Measurements from ENCODE around the gene FBXO10. TPM values are rescaled to one million over a fixed set of nuclear protein-coding genes. Genes with fewer than 3 reads are reported as not detected.
"Not testable (repeated sequence)": the region's sequence is repeated elsewhere in the genome, so short reads cannot be mapped to it uniquely, and the experiment has no call there.

Gene FBXO10
- total RNA-seq, 4 donors from 2014 or later = 5.1 to 10.5 (median 7.2) TPM

DNA sequence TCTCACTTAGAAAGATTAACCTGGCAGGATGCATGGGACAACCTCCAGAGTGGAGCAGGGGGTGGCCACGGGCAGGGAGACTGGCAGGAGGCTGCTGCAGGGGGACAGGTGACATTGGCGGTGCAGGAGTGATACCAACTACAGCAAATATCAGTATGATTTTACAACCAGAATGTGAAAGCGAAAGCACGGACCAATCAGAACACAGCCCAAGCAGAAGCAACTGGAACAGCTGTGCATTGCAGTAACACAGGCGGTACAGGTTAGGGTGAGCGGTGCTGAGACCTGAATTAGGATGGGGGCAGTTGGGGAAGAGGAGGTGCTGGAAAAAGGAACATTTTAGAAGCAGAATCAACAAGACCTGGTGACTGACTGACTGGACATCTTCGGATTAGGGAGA is 61.2 kb downstream of the FBXO10 start:
- no peak for TF ChIP-seq POLR2AphosphoS5 (IDR thresholded peaks at IDR 0.05)
- ATAC-seq = no peak
- Histone ChIP-seq H3K27ac (no peak overlapping the region), H3K4me3 (no peak overlapping the region), H3K9me3 (no peaks in the 10 kb centered on the region), H3K27me3 (no peaks in the 10 kb centered on the region), H3K4me1 (no peaks in the 10 kb centered on the region), H3K36me3 (peaks cover 0 to 91% of the 10 kb centered on the region in 2 donors)
- 88 to 93% methylated on average over 6 to 7 of the region's 7 CpGs for WGBS, 2 donors (ENCODE audit: low coverage in 1 of 2)

- not testable (repeated sequence) for H3K27me3 ChIP-seq, H3K4me3 ChIP-seq, ATAC-seq, H3K9me3 ChIP-seq, H3K4me1 ChIP-seq, H3K27ac ChIP-seq
- 96 to 100% methylated on average over 10 of the region's 10 CpGs for WGBS, 2 donors (ENCODE audit: low coverage in 1 of 2)
- H3K36me3 ChIP-seq = peaks cover 0 to 85% of the 10 kb centered on the region in 2 donors
Observed at GRCh38 chr9:37514415-37514814, 61.8 kb downstream of the FBXO10 start.

- 67% methylated on average over 5 of the region's 12 CpGs; no CpG with 5 or more reads in 1 of the 2 donors for WGBS, 2 donors (ENCODE audit: low coverage in 1 of 2)
- ATAC-seq = no peak
- Histone ChIP-seq H3K36me3 (peaks cover 0 to 84% of the 10 kb centered on the region in 2 donors), H3K4me1 (no peaks in the 10 kb centered on the region), H3K9me3 (no peaks in the 10 kb centered on the region), H3K4me3 (no peak overlapping the region), H3K27me3 (no peaks in the 10 kb centered on the region), H3K27ac (no peak overlapping the region)
- TF ChIP-seq CTCF (IDR thresholded peaks at IDR 0.05) (no peak), POLR2A (IDR thresholded peaks at IDR 0.05) (no peak), EP300 (IDR thresholded peaks at IDR 0.05) (no peak), POLR2AphosphoS5 (IDR thresholded peaks at IDR 0.05) (no peak)
Observed at GRCh38 chr9:37512437-37512836, 63.7 kb downstream of the FBXO10 start.

DNA sequence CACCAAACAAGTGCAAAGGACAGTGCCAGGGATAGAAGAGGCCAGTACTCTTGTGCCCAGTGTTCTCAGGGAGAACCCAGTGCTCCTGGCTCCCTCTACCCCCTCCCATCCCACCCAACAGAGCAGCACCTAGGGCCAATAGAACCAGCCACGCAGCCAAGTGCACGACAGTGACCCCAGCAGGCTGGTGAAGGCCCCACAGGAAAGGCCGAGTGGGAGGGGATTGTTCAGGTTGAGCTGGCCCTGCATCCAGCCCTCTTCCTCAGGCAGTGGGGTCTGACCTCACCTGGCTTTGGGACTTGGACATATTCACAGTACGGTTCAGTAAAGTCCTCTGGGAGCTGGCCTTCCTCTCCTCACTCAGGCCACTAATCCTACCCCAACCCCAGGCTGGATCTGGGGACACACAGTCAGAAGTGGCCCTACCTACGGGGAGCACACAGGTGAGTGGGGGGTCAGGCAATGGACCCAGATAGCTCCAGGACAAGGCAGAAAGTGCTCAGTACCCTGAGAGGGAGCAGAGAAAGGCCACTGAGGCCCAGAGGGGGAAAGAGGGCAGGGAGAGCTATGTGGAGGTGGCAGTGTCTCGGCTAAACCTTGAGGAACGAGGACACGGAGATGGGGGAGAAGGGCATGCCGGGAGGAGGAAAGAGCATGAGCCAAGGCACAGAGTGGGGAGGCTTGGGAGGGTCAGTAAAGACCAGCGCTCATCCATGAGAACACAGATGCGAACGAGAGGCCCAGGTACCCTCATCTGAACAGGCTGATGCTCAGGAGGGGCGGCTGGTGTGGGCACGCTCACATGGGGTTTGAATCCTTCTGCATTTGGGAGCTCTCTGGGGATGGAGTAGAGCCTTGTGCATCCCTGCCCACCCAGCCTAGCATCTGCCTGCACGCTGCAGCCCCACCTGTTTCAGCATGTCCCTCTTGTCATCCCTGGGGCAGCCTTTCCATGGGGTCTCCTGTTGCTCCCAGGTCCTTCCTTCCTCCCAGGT is 64.9 kb downstream of the FBXO10 start:
- TF ChIP-seq EP300 (IDR thresholded peaks at IDR 0.05) (no peak), CTCF (IDR thresholded peaks at IDR 0.05) (peak in 1 of 4 experiments; percentile 38)
- H3K36me3 ChIP-seq = peaks cover 0 to 81% of the 10 kb centered on the region in 2 donors
- H3K27ac ChIP-seq = no peak overlapping the region
- 88 to 92% methylated on average over 7 to 10 of the region's 15 CpGs for whole genome bisulfite sequencing, 2 donors (ENCODE audit: low coverage in 1 of 2)
- no peak overlapping the region for H3K4me3 ChIP-seq
- no peaks in the 10 kb centered on the region for H3K27me3 ChIP-seq
- H3K4me1 ChIP-seq = no peaks in the 10 kb centered on the region
- H3K9me3 ChIP-seq = no peaks in the 10 kb centered on the region
- no peak for ATAC-seq

DNA sequence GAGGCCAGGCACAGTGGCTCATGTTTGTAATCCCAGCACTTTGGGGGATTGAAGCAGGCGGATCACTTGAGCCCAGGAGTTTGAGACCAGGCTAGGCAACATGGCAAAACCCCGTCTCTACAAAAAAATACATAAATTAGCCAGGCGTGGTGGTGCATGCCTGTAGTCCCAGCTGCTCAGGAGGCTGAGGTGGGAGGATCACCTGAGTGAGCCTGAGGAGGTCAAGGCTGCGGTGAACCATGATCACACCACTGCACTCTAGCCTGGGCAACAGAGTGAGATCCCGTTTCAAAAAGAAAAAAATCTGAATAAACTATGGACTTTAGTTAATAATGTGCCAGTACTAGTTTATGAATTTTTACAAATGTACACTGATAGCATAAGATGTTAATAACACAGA is 66.1 kb downstream of the FBXO10 start:
- not testable (repeated sequence) for H3K4me1 ChIP-seq, H3K27ac ChIP-seq, H3K27me3 ChIP-seq, H3K9me3 ChIP-seq, ATAC-seq, H3K4me3 ChIP-seq
- 81 to 93% methylated on average over 4 to 5 of the region's 5 CpGs for WGBS, 2 donors (ENCODE audit: low coverage in 1 of 2)
- H3K36me3 ChIP-seq = peaks cover 0 to 81% of the 10 kb centered on the region in 2 donors

DNA sequence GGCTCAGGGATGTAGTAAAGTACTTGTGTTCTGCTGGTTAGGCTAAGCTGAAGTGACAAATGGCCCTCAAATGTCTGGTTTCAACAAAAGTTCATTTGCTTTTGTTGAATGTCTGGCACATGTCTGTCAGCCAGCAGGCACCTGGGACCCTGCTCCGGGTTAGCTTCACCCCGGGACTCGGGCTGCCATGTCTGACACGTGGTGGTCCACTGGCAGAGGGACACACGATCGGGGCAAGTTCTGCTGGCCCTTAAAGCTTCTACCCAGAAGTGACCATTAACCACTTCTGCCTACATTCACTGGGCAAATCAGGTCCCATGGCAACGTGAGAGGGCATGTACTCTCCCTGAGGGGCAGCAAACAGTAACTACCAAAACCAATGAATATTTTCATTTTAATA is 66.6 kb downstream of the FBXO10 start:
- ATAC-seq = no peak
- 68% methylated on average over 3 of the region's 7 CpGs for WGBS, 2 donors (ENCODE audit: low coverage in 1 of 2)
- TF ChIP-seq CTCF (IDR thresholded peaks at IDR 0.05) = no peak
- TF ChIP-seq POLR2AphosphoS5 (IDR thresholded peaks at IDR 0.05) = no peak
- no peak for TF ChIP-seq EP300 (IDR thresholded peaks at IDR 0.05)
- TF ChIP-seq POLR2A (IDR thresholded peaks at IDR 0.05) = no peak
- Histone ChIP-seq H3K27ac (no peak overlapping the region), H3K27me3 (no peaks in the 10 kb centered on the region), H3K9me3 (no peaks in the 10 kb centered on the region), H3K4me1 (no peaks in the 10 kb centered on the region), H3K4me3 (no peak overlapping the region), H3K36me3 (peaks cover 0 to 81% of the 10 kb centered on the region in 2 donors)
